ENCODE data around the gene SMIM29. TPM values are rescaled to one million over a fixed set of nuclear protein-coding genes. Genes with fewer than 3 reads are reported as not detected.

The SMIM29 gene
- total RNA-seq, 1 donor = 44.7 TPM

DNA sequence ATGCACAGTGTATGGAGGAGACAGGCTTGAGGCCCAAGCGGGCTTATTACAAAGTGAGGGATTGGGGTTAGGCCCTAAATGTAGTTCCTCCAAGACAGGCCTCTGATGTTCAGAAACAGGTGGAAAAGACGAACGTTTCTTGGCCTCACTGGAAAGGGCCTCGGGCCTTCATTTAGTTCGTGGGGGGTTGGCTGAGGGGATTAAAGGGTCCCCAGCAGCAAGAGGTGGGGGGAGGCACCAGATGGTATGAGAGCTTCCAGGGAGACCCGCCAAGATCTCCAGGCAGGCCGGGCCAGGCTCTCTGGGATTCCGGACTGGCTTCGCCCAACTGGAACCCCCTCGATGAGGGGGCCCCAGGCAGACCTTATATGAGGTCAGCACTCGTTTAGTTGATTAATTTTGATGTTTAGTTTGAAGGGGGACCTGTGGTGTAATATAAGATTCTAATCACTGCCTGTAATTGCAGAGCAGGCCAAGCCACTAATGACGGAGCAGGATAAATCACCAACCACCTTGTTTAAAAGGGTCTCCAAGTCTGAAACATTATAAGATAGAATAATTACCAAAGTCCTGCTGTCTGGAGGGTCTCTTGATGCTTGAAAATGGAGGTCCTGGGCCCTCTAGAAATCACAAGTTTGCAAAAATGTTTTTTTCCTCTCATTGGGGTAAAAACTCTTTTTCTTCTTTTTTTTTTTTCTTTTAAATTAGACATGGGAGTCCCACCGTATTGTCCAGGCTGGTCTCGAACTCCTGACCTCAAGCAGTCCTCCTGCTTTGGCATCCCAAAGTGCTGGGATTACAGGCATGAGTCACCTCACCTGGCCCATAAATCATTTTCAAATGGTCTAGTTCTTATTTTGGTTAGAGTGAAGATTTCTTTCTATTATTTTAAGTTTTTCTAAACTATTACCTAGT lies 10.0 kb downstream of the SMIM29 start:
- H3K4me3 ChIP-seq (ENCODE audit: low read depth, low read length) = peak overlapping the region; percentile 75
- TF ChIP-seq, protein P1, sequence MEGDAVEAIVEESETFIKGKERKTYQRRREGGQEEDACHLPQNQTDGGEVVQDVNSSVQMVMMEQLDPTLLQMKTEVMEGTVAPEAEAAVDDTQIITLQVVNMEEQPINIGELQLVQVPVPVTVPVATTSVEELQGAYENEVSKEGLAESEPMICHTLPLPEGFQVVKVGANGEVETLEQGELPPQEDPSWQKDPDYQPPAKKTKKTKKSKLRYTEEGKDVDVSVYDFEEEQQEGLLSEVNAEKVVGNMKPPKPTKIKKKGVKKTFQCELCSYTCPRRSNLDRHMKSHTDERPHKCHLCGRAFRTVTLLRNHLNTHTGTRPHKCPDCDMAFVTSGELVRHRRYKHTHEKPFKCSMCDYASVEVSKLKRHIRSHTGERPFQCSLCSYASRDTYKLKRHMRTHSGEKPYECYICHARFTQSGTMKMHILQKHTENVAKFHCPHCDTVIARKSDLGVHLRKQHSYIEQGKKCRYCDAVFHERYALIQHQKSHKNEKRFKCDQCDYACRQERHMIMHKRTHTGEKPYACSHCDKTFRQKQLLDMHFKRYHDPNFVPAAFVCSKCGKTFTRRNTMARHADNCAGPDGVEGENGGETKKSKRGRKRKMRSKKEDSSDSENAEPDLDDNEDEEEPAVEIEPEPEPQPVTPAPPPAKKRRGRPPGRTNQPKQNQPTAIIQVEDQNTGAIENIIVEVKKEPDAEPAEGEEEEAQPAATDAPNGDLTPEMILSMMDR (IDR thresholded peaks at IDR 0.05; ENCODE audit: insufficient read depth, low read length) = no peak
- DNase-seq (ENCODE audit: low read depth) = peak; percentile 26

DNA sequence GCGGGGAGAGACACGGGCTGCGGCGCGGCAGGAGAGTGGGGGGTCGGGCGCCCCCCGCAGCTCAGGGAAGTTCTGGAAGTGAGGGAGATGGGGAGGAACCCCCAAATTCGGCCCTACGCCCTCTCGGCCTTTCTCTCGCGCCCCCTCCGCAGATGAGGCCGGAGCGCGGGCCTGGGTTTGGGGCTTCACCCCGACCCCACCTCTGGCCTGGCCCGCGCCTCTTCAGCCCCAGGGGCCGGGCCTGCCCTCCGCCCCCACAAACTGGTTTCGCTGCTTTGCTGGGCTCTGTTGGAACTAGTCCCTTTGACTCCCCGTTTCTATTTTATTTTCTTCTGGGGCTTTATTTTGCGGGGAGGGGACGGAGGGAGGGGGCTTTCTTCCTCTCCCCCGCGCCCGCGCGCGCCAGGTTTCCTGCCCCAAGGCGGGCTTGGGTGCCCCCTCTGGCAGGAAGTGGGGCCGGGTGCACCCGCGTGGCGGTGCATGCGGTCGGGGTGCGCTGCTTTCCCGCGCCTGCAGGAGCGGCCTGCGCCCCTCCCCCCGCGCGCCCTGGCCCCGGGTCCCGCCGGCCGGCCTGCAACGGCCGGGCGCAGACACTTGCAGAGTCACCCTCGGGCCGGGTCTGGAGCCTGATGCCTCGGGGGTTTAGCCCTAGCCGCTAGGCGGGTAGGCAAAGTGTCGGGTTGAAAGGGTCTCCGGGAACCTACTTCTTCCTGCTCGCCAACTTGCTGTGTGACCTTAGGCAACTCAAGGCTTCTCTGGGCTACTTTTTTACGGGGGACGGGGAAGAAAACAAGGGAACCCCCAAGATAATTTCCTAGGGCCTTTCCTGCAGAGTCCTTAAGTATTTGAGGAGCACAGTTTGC lies 10.9 kb downstream of the SMIM29 start:
- TF ChIP-seq, protein P1 (IDR thresholded peaks at IDR 0.05; ENCODE audit: insufficient read depth, low read length) = peak; percentile 26
- peak overlapping the region; percentile 75 for H3K4me3 ChIP-seq (ENCODE audit: low read depth, low read length)
- no peak for DNase-seq (ENCODE audit: low read depth)

DNA sequence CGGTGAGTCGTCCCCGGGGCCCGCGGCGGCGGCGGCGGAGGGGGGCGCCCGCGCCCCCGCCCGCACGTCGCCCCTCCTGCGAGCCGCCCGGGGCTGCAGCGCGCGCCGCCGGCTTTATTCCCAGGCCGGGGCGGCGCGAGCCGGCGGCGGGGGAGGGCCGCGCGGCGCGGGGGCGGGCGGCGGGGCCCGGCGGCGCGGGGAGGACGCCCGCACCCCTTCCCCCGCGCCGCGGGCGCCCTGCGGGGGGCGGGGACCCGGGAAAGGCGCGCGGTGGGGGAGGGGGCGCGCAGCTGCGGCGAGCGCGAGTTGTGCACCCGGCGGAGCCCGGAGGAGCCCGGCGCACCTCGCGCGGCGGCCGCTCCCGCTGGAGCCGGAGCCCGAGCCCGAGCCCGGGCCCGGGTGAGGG lies 11.5 kb downstream of the SMIM29 start:
- peak overlapping the region; percentile 75 for H3K4me3 ChIP-seq (ENCODE audit: low read depth, low read length)

DNA sequence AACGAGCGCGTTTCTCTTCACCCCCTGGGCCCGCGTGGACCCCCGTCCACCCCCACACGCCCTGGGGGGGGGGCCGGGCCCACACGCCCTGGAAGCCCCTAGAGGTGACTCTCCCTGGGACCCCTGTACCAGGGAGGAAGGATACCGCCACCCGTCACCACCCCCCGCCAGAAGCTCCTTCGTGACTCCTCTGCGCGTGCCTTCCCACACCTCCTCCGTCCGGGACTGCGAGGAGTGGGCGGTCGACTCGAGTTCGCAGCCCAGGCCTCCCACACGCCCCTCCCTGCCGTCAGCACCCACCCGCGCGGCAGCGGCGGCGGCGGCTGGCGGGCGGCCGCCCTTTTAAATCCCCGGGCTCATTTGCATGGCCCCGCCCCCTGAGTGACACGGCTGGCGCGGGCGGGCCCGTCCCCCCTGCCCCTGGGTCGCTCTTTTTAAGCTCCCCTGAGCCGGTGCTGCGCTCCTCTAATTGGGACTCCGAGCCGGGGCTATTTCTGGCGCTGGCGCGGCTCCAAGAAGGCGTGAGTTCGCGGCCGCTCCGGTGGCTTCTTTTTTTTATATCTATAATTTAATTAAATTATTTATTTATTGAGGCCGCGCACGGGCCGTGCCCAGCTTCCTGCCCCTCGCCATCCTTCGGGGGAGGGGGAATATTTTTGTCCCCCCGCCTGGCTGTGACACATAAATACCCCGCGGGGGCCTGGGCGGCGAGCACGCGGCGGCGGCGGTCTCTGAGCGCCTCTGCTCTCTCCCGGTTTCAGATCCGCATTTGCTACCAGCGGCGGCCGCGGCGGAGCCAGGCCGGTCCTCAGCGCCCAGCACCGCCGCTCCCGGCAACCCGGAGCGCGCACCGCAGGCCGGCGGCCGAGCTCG lies 12.1 kb downstream of the SMIM29 start, which contains the start of gene HMGA1:
Gene HMGA1 (plus strand): TSS at position 431 of the 873 bp plus-strand sequence. CDS start 3,908 bp downstream, outside the sequence.
- TF ChIP-seq, protein P1 (IDR thresholded peaks at IDR 0.05; ENCODE audit: insufficient read depth, low read length) = no peak
- DNase-seq (ENCODE audit: low read depth) = peak; percentile 77
- H3K4me3 ChIP-seq (ENCODE audit: low read depth, low read length) = peak within 1 kb of the TSS; percentile 75

More for the DNA sequence above, 11.5 kb downstream of the SMIM29 start:
- TF ChIP-seq, protein P1 (IDR thresholded peaks at IDR 0.05; ENCODE audit: insufficient read depth, low read length) = no peak
- no peak for DNase-seq (ENCODE audit: low read depth)

DNA sequence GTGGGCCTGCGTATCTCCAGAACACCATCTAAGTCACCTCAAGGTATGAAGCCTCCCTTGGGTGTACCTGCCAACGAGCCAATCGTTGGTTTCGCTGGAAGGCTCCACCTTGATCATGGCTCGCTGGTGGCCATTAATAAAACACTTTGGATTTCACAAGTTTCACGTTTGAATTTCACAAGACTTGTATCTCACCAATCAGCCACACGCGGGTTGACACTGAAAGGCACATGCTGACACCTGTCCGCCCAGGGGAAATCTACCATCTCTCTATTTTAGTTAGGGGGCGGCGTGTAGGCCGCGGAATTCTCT lies 12.7 kb downstream of the SMIM29 start:
- peak overlapping the region; percentile 68 for H3K4me3 ChIP-seq (ENCODE audit: low read depth, low read length)
- no peak for DNase-seq (ENCODE audit: low read depth)
- TF ChIP-seq, protein P1 (IDR thresholded peaks at IDR 0.05; ENCODE audit: insufficient read depth, low read length) = no peak

Measured in fibroblast of the aortic adventitia (primary cell).